Keratinocyte (primary cell): ENCODE data around the gene TSC22D3. TPM values are rescaled to one million over a fixed set of nuclear protein-coding genes. Genes with fewer than 3 reads are reported as not detected.

ENCODE experiments used
- DNase-seq: peaks from one replicate; pipeline ENCODE4 v3.0.0-alpha.2; 2011; ENCODE audit warnings: low read depth, missing footprints, low spot score
- FAIRE-seq: peaks from 2 replicates; lab custom pipeline; 2011; peaks lifted over from hg19 to GRCh38; lab: Jason Lieb, UNC
- H2AFZ ChIP-seq: 2 replicates; pipeline ENCODE4 v1.6.0; 2012; ENCODE audit warnings: low read length, control low read depth, inconsistent platforms; ENCODE audit not compliant: control insufficient read depth
- H3K27ac ChIP-seq: 2 replicates; pipeline ENCODE4 v1.5.1; 2011; ENCODE audit warnings: low read length; ENCODE audit not compliant: control insufficient read depth, insufficient read depth
- H3K27me3 ChIP-seq: 3 replicates; pipeline ENCODE4 v1.6.0; 2011; ENCODE audit warnings: low read length; ENCODE audit not compliant: control insufficient read depth, insufficient read depth; ENCODE audit errors: extremely low read depth
- H3K36me3 ChIP-seq, 2 experiments: 2 replicates in 1 of 2; 3 replicates in 1 of 2; pipeline ENCODE4 v1.5.1; 2011; ENCODE audit warnings: low read length in 2 of 2, mild to moderate bottlenecking in 1 of 2; ENCODE audit not compliant: control insufficient read depth in 2 of 2, insufficient read depth in 2 of 2; ENCODE audit errors: extremely low read depth in 1 of 2
- H3K4me1 ChIP-seq: 3 replicates; pipeline ENCODE4 v1.5.1; 2011; ENCODE audit warnings: low read length; ENCODE audit not compliant: control insufficient read depth, insufficient read depth; ENCODE audit errors: extremely low read depth
- H3K4me2 ChIP-seq: 3 replicates; pipeline ENCODE4 v1.6.0; 2011; ENCODE audit warnings: low read depth, low read length; ENCODE audit not compliant: control insufficient read depth, insufficient read depth; ENCODE audit errors: extremely low read depth
- H3K4me3 ChIP-seq, 3 experiments: fragments of 200-600 bp in 1 of 3; sonication (generic) in 1 of 3; 2 replicates in 2 of 3; 3 replicates in 1 of 3; pipeline ENCODE4 v1.5.1; 2011 to 2016; ENCODE audit warnings: low read length in 3 of 3, mild to moderate bottlenecking in 3 of 3, control low read depth in 2 of 3, inconsistent platforms in 1 of 3, low read depth in 1 of 3, mixed read lengths in 1 of 3, mixed run types in 1 of 3, moderate library complexity in 1 of 3; ENCODE audit not compliant: control insufficient read depth in 2 of 3, insufficient read depth in 2 of 3; ENCODE audit errors: extremely low read depth in 1 of 3
- H3K79me2 ChIP-seq: 2 replicates; pipeline ENCODE4 v1.6.0; 2012; ENCODE audit warnings: low read length; ENCODE audit not compliant: control insufficient read depth, insufficient read depth
- H3K9ac ChIP-seq: 3 replicates; pipeline ENCODE4 v1.6.0; 2011; ENCODE audit warnings: low read length; ENCODE audit not compliant: control insufficient read depth, insufficient read depth; ENCODE audit errors: extremely low read depth
- H3K9me1 ChIP-seq: 3 replicates; pipeline ENCODE4 v1.6.0; 2011; ENCODE audit warnings: low read length; ENCODE audit not compliant: control insufficient read depth, insufficient read depth; ENCODE audit errors: extremely low read depth
- H3K9me3 ChIP-seq: 2 replicates; pipeline ENCODE4 v1.5.1; 2012; ENCODE audit warnings: low read depth, low read length; ENCODE audit not compliant: control insufficient read depth
- H4K20me1 ChIP-seq: 3 replicates; pipeline ENCODE4 v1.6.0; 2011; ENCODE audit warnings: low read length; ENCODE audit not compliant: control insufficient read depth, insufficient read depth; ENCODE audit errors: extremely low read depth
- CTCF ChIP-seq, 3 experiments: IDR thresholded peaks in 1 of 3; conservative IDR thresholded peaks in 1 of 3; optimal IDR thresholded peaks in 1 of 3; 2 replicates in 2 of 3; 3 replicates in 1 of 3; pipeline versions ENCODE3 to v1.5.1; 2011; ENCODE audit warnings: low read length in 3 of 3, mild to moderate bottlenecking in 3 of 3, moderate library complexity in 2 of 3, control low read depth in 1 of 3, inconsistent platforms in 1 of 3; ENCODE audit not compliant: insufficient read depth in 2 of 3; ENCODE audit errors: extremely low read depth in 1 of 3
- EZH2 ChIP-seq: IDR thresholded peaks from one replicate; pipeline ENCODE4 v1.6.1; 2012; ENCODE audit warnings: inconsistent platforms, mild to moderate bottlenecking, low read length, moderate library complexity
- dilution Hi-C: fragments of 300-500 bp; cut with MboI; formaldehyde crosslinking; loops from one replicate; pipeline ENCODE4 v1.7.0; 2020; ENCODE audit warnings: low sequenced_read_pairs; ENCODE audit not compliant: extremely low pct_ligation_motif_present
- polyA plus RNA-seq, 5 experiments: library from polyadenylated mRNA; depleted of rRNA in 3 of 5; stranded (reverse) in 3 of 5; stranded (forward) in 1 of 5; unstranded in 1 of 5; fragments of >200 nt; gene quantifications; 1 replicate in 1 of 5; 2 replicates in 3 of 5; 3 replicates in 1 of 5; pipeline versions ENCODE4 v1.2.1 to v1.2.3, GENCODE V29; 2011 to 2012; ENCODE audit warnings: missing spikeins in 2 of 5, low read depth in 1 of 5, low replicate concordance in 1 of 5

TSC22D3 gene
- polyA plus RNA-seq, 1 donor (not counting 4 experiments of a cell fraction or from before 2014, with no cell fraction given) = 48.5 TPM

GRCh38 chrX:107750861-107751445 is 24.6 kb downstream of the TSC22D3 start:
- no peak overlapping the region for H3K4me2 ChIP-seq
- dilution Hi-C loops = no loop called here
- TF ChIP-seq CTCF (optimal IDR thresholded peaks at IDR 0.05 in 1 of 3, IDR thresholded peaks at IDR 0.05 in 1 of 3, conservative IDR thresholded peaks at IDR 0.05 in 1 of 3; ENCODE audit: extremely low read depth in 1 of 3, insufficient read depth in 2 of 3, low read length in 3 of 3) (no peak), EZH2 (no peak)
- no peaks in the 10 kb centered on the region for H3K79me2 ChIP-seq
- no peaks in the 10 kb centered on the region for H3K9me3 ChIP-seq
- H3K27ac ChIP-seq = no peak overlapping the region
- H3K4me3 ChIP-seq = no peak overlapping the region
- H3K36me3 ChIP-seq = no peaks in the 10 kb centered on the region
- H2AFZ ChIP-seq = no peak overlapping the region
- DNase-seq (no peak), FAIRE-seq (no peak)
- H4K20me1 ChIP-seq = no peaks in the 10 kb centered on the region
- H3K4me1 ChIP-seq = peaks cover 28% of the 10 kb centered on the region
- no peaks in the 10 kb centered on the region for H3K9me1 ChIP-seq
- no peaks in the 10 kb centered on the region for H3K27me3 ChIP-seq
- no peak overlapping the region for H3K9ac ChIP-seq

GRCh38 chrX:107750263-107750662 is 25.3 kb downstream of the TSC22D3 start:
- no peak for DNase-seq
- Histone ChIP-seq H4K20me1 (no peaks in the 10 kb centered on the region), H3K4me1 (peaks cover 28% of the 10 kb centered on the region), H3K9ac (no peak overlapping the region), H3K27me3 (no peaks in the 10 kb centered on the region), H3K36me3 (no peaks in the 10 kb centered on the region), H3K4me2 (no peak overlapping the region), H3K27ac (no peak overlapping the region), H3K79me2 (no peaks in the 10 kb centered on the region), H3K9me1 (no peaks in the 10 kb centered on the region), H3K4me3 (no peak overlapping the region), H2AFZ (no peak overlapping the region), H3K9me3 (no peaks in the 10 kb centered on the region)
- no peak for TF ChIP-seq EZH2
- no peak for TF ChIP-seq CTCF (optimal IDR thresholded peaks at IDR 0.05 in 1 of 3, IDR thresholded peaks at IDR 0.05 in 1 of 3, conservative IDR thresholded peaks at IDR 0.05 in 1 of 3; ENCODE audit: extremely low read depth in 1 of 3, insufficient read depth in 2 of 3, low read length in 3 of 3)
- dilution Hi-C loops = no loop called here
- no peak for FAIRE-seq
